Liver (tissue), 9 donors: ENCODE data around the gene MAN2B2. TPM values are rescaled to one million over a fixed set of nuclear protein-coding genes. Genes with fewer than 3 reads are reported as not detected.

Experiments
- DNase-seq: peaks from one replicate; pipeline ENCODE4 v3.0.0-alpha.2; 2017; ENCODE audit warnings: low spot score
- H3K27ac ChIP-seq, 2 donors: one replicate each; pipeline ENCODE4 v1.7.0; 2013; ENCODE audit warnings: inconsistent platforms in 2 of 2, low read length in 2 of 2, control low read depth in 1 of 2, low read depth in 1 of 2, mild to moderate bottlenecking in 1 of 2
- H3K27me3 ChIP-seq, 4 donors: one replicate each; pipeline versions ENCODE4 v1.6.1 to v1.7.0; 2013; ENCODE audit warnings: low read length in 3 of 4, inconsistent platforms in 1 of 4, mild to moderate bottlenecking in 1 of 4, moderate library complexity in 1 of 4; ENCODE audit not compliant: control insufficient read depth in 4 of 4, insufficient read depth in 4 of 4
- H3K36me3 ChIP-seq, 4 donors: one replicate each; pipeline versions ENCODE4 v1.6.1 to v1.7.0; 2013; ENCODE audit warnings: low read length in 3 of 4, mild to moderate bottlenecking in 3 of 4, low read depth in 1 of 4, moderate library complexity in 1 of 4; ENCODE audit not compliant: control insufficient read depth in 4 of 4, insufficient read depth in 3 of 4
- H3K4me1 ChIP-seq, 4 donors: one replicate each; pipeline versions ENCODE4 v1.6.1 to v1.7.0; 2013; ENCODE audit warnings: low read length in 3 of 4, mild to moderate bottlenecking in 3 of 4, moderate library complexity in 1 of 4; ENCODE audit not compliant: control insufficient read depth in 4 of 4, insufficient read depth in 4 of 4
- H3K4me3 ChIP-seq, 3 donors: one replicate each; pipeline versions ENCODE4 v1.6.1 to v1.7.0; 2013; ENCODE audit warnings: low read length in 3 of 3, control low read depth in 1 of 3, low read depth in 1 of 3, mild to moderate bottlenecking in 1 of 3
- H3K9ac ChIP-seq, 2 donors: one replicate each; pipeline ENCODE4 v1.7.0; 2013; ENCODE audit warnings: low read length in 2 of 2, mild to moderate bottlenecking in 2 of 2, moderate library complexity in 2 of 2, control low read depth in 1 of 2, low read depth in 1 of 2
- H3K9me3 ChIP-seq, 4 donors: one replicate each; pipeline versions ENCODE4 v1.6.1 to v1.7.0; 2013; ENCODE audit warnings: low read length in 3 of 4; ENCODE audit not compliant: control insufficient read depth in 4 of 4
- ATF3 ChIP-seq: IDR thresholded peaks from 2 replicates; pipeline ENCODE4 v1.6.1; 2016; ENCODE audit warnings: antibody characterized with exemption
- CTCF ChIP-seq: fragments of 150-350 bp; IDR thresholded peaks from 2 replicates; pipeline ENCODE4 v1.5.1; 2017; ENCODE audit warnings: improper control_type of control experiment, low read depth, low read length; ENCODE audit not compliant: missing input control
- EGR1 ChIP-seq, 2 donors: IDR thresholded peaks; 2 replicates each; pipeline ENCODE4 v1.6.1; 2016 to 2018; ENCODE audit warnings: antibody characterized with exemption in 2 of 2, low read depth in 2 of 2
- FOXA1 ChIP-seq: IDR thresholded peaks from 2 replicates; pipeline ENCODE4 v1.6.1; 2016; ENCODE audit warnings: antibody characterized with exemption
- FOXA2 ChIP-seq: IDR thresholded peaks from 2 replicates; pipeline ENCODE4 v1.6.1; 2016; ENCODE audit warnings: antibody characterized with exemption
- GABPA ChIP-seq, 2 donors: IDR thresholded peaks in 1 of 2; conservative IDR thresholded peaks in 1 of 2; 2 replicates each; pipeline ENCODE4 v1.6.1; 2016; ENCODE audit warnings: antibody characterized with exemption in 2 of 2, mild to moderate bottlenecking in 1 of 2, moderate library complexity in 1 of 2
- HNF4A ChIP-seq, 2 donors: conservative IDR thresholded peaks; 2 replicates each; pipeline ENCODE4 v1.6.1; 2016; ENCODE audit warnings: antibody characterized with exemption in 2 of 2, mild to moderate bottlenecking in 2 of 2
- HNF4G ChIP-seq: IDR thresholded peaks from 2 replicates; pipeline ENCODE4 v1.6.1; 2016; ENCODE audit warnings: antibody characterized with exemption
- JUND ChIP-seq, 2 donors: IDR thresholded peaks; 2 replicates each; pipeline ENCODE4 v1.6.1; 2016; ENCODE audit warnings: antibody characterized with exemption in 2 of 2
- MAX ChIP-seq: IDR thresholded peaks from 2 replicates; pipeline ENCODE4 v1.6.1; 2016; ENCODE audit warnings: antibody characterized with exemption
- NR2F2 ChIP-seq: IDR thresholded peaks from 2 replicates; pipeline ENCODE4 v1.6.1; 2016; ENCODE audit warnings: antibody characterized with exemption
- RAD21 ChIP-seq, 2 donors: IDR thresholded peaks; 2 replicates each; pipeline ENCODE4 v1.6.1; 2016; ENCODE audit warnings: antibody characterized with exemption in 2 of 2, mild to moderate bottlenecking in 2 of 2
- REST ChIP-seq: IDR thresholded peaks from 2 replicates; pipeline ENCODE4 v1.6.1; 2016; ENCODE audit warnings: antibody characterized with exemption, mild to moderate bottlenecking
- RXRA ChIP-seq, 2 donors: IDR thresholded peaks; 2 replicates each; pipeline ENCODE4 v1.6.1; 2017 to 2018; ENCODE audit warnings: antibody characterized with exemption in 2 of 2, mild to moderate bottlenecking in 1 of 2
- SP1 ChIP-seq: IDR thresholded peaks from 2 replicates; pipeline ENCODE4 v1.6.1; 2018; ENCODE audit warnings: antibody characterized with exemption, mild to moderate bottlenecking
- TAF1 ChIP-seq: conservative IDR thresholded peaks from 2 replicates; pipeline ENCODE4 v1.6.1; 2016; ENCODE audit warnings: antibody characterized with exemption, mild to moderate bottlenecking
- YY1 ChIP-seq: IDR thresholded peaks from 2 replicates; pipeline ENCODE4 v1.6.1; 2016; ENCODE audit warnings: antibody characterized with exemption, mild to moderate bottlenecking
- ZBTB33 ChIP-seq: IDR thresholded peaks from 2 replicates; pipeline ENCODE4 v1.6.1; 2016; ENCODE audit warnings: antibody characterized with exemption
- WGBS: extraction: QIAGEN DNeasy Blood & Tissue Kit; methylation state at CpG from one replicate; pipeline ENCODE4 v1.1.7; 2013; 5-methylcytosine and 5-hydroxymethylcytosine counted together
- polyA plus RNA-seq, 2 donors: library from polyadenylated mRNA; stranded (reverse) in 1 of 2; unstranded in 1 of 2; fragments of 200-250 nt in 1 of 2; fragments of >200 nt in 1 of 2; fragmentation: Nextera tagmentation in 1 of 2; extraction: Ambion mirVana in 1 of 2; gene quantifications; one replicate each; pipeline versions ENCODE4 v1.2.1 to v1.2.3, GENCODE V29; 2013 to 2015
- total RNA-seq, 2 donors: library from RNA; depleted of rRNA; stranded (reverse); fragments of >200 nt; gene quantifications; one replicate each; pipeline ENCODE4 v1.2.3, GENCODE V29; 2014
- donor health status: healthy.
- donor health status: healthy.
- donor health status: healthy.
- donor health status: healthy.
- donor health status: healthy.

MAN2B2 gene
- total and polyA plus RNA-seq, 4 donors: 14.7 to 29.7 (median 22.5) TPM

GRCh38 chr4:6665320-6665654 is 90.3 kb downstream of the MAN2B2 start:
- DNase-seq: no peak
- TF ChIP-seq GABPA (IDR thresholded peaks at IDR 0.05 in 1 of 2, conservative IDR thresholded peaks at IDR 0.05 in 1 of 2) (no peak), JUND (IDR thresholded peaks at IDR 0.05) (no peak), RAD21 (IDR thresholded peaks at IDR 0.05) (no peak), CTCF (no peak), ZBTB33 (no peak), NR2F2 (no peak), YY1 (no peak), RXRA (IDR thresholded peaks at IDR 0.05) (no peak), FOXA1 (no peak), ATF3 (no peak), FOXA2 (no peak), SP1 (no peak), TAF1 (no peak), HNF4A (conservative IDR thresholded peaks at IDR 0.05) (no peak), HNF4G (no peak), EGR1 (IDR thresholded peaks at IDR 0.05; ENCODE audit: low read depth in 2 of 2) (no peak), REST (no peak), MAX (no peak)

More at GRCh38 chr4:6665320-6665654, 90.3 kb downstream of the MAN2B2 start:
- H3K27me3 ChIP-seq: peaks cover 0 to 3% (median under 1%) of the 10 kb centered on the region in 4 donors
- no peaks in the 10 kb centered on the region for H3K9me3 ChIP-seq
- H3K36me3 ChIP-seq: no peaks in the 10 kb centered on the region
- no peak overlapping the region for H3K9ac ChIP-seq
- H3K4me3 ChIP-seq: no peak overlapping the region
- WGBS: 97% methylated on average over 9 of the region's 9 CpGs
- peaks cover 0 to 2% (median 0%) of the 10 kb centered on the region in 4 donors for H3K4me1 ChIP-seq
- no peak overlapping the region for H3K27ac ChIP-seq
